Loucy (cell line): ENCODE results near the gene HIVEP1.

ENCODE experiments used
- CTCF ChIP-seq: fragments of 200-600 bp; sonication (generic); conservative IDR thresholded peaks from 2 replicates; pipeline ENCODE4 v1.5.1; 2014; ENCODE audit warnings: mild to moderate bottlenecking, antibody characterized with exemption, low read length
- EZH2phosphoT487 ChIP-seq: fragments of 200-600 bp; IDR thresholded peaks from 2 replicates; pipeline ENCODE4 v1.6.1; 2018; ENCODE audit warnings: antibody characterized with exemption, mild to moderate bottlenecking, moderate library complexity, borderline replicate concordance

- TF ChIP-seq CTCF (no peak), EZH2phosphoT487 (no peak)
These were observed 38.9 kb upstream of the HIVEP1 start for GRCh38 chr6:11973238-11973637.
